Measurements from ENCODE around the gene ELAVL4. TPM values are rescaled to one million over a fixed set of nuclear protein-coding genes. Genes with fewer than 3 reads are reported as not detected.

ELAVL4 gene
- total RNA-seq, 1 experiment from 2014 or later, result not detected

- Mint-ChIP-seq H3K36me3 (ENCODE audit: insufficient read depth, unreplicated experiment) (no peaks in the 10 kb centered on the region), H3K4me3 (ENCODE audit: unreplicated experiment) (no peak overlapping the region), H3K27ac (ENCODE audit: unreplicated experiment) (no peak overlapping the region), H3K4me1 (ENCODE audit: low read depth, unreplicated experiment) (no peaks in the 10 kb centered on the region), H3K9me3 (ENCODE audit: unreplicated experiment) (peaks cover 19% of the 10 kb centered on the region), H3K27me3 (ENCODE audit: insufficient read depth, unreplicated experiment) (no peaks in the 10 kb centered on the region)
- no TSS peak for BruUV-seq (replicated peaks)
- ChIA-PET CTCF (no interaction called here), POLR2A (no interaction called here)
- Histone ChIP-seq H3K4me3 (ENCODE audit: low read depth, low read length) (no peak overlapping the region), H3K9me3 (no peaks in the 10 kb centered on the region), H3K4me1 (peaks cover 10% of the 10 kb centered on the region; the same call in 1 of the 2 replicates), H3K27me3 (replicated peaks; ENCODE audit: control insufficient read depth, insufficient read depth, low read length) (no peaks in the 10 kb centered on the region), H3K36me3 (ENCODE audit: control insufficient read depth, insufficient read depth, low read length) (no peaks in the 10 kb centered on the region)
- no peak for TF ChIP-seq CTCF (IDR thresholded peaks at IDR 0.05; ENCODE audit: insufficient read depth in 1 of 2, low read depth in 1 of 2, low read length in 1 of 2, severe bottlenecking in 1 of 2, unreplicated experiment in 1 of 2)
- intact Hi-C loops (cut with micrococcal nuclease; ENCODE audit: unreplicated experiment), result no loop called here
- peak; percentile 24 to 34 for DNase-seq
Observed at GRCh38 chr1:50228871-50229384, 120.2 kb downstream of the ELAVL4 start.

- H3K9me3 Mint-ChIP-seq (ENCODE audit: unreplicated experiment), result peaks cover 25% of the 10 kb centered on the region
- intact Hi-C loops (cut with micrococcal nuclease; ENCODE audit: unreplicated experiment), result no loop called here
- no peak for DNase-seq
- no peak overlapping the region for H3K4me3 Mint-ChIP-seq (ENCODE audit: unreplicated experiment)
- no peaks in the 10 kb centered on the region for H3K36me3 Mint-ChIP-seq (ENCODE audit: insufficient read depth, unreplicated experiment)
- ChIA-PET CTCF (no interaction called here), POLR2A (no interaction called here)
- Histone ChIP-seq H3K9me3 (no peaks in the 10 kb centered on the region), H3K27me3 (replicated peaks; ENCODE audit: control insufficient read depth, insufficient read depth, low read length) (no peaks in the 10 kb centered on the region), H3K4me3 (ENCODE audit: low read depth, low read length) (no peak overlapping the region), H3K4me1 (peaks cover 10% of the 10 kb centered on the region; the same call in 1 of the 2 replicates), H3K36me3 (ENCODE audit: control insufficient read depth, insufficient read depth, low read length) (no peaks in the 10 kb centered on the region)
- H3K27ac Mint-ChIP-seq (ENCODE audit: unreplicated experiment), result no peak overlapping the region
- BruUV-seq (replicated peaks), result no TSS peak
- no peaks in the 10 kb centered on the region for H3K4me1 Mint-ChIP-seq (ENCODE audit: low read depth, unreplicated experiment)
- H3K27me3 Mint-ChIP-seq (ENCODE audit: insufficient read depth, unreplicated experiment), result no peaks in the 10 kb centered on the region
- TF ChIP-seq CTCF (IDR thresholded peaks at IDR 0.05; ENCODE audit: insufficient read depth in 1 of 2, low read depth in 1 of 2, low read length in 1 of 2, severe bottlenecking in 1 of 2, unreplicated experiment in 1 of 2), result no peak
Observed at GRCh38 chr1:50231209-50231608, 122.5 kb downstream of the ELAVL4 start.

GRCh38 chr1:50232336-50232735, 123.6 kb downstream of the ELAVL4 start:
- ChIA-PET POLR2A (no interaction called here), CTCF (no interaction called here)
- H3K27me3 Mint-ChIP-seq (ENCODE audit: insufficient read depth, unreplicated experiment), result no peaks in the 10 kb centered on the region
- peaks cover 26% of the 10 kb centered on the region for H3K9me3 Mint-ChIP-seq (ENCODE audit: unreplicated experiment)
- Histone ChIP-seq H3K9me3 (no peaks in the 10 kb centered on the region), H3K4me3 (ENCODE audit: low read depth, low read length) (no peak overlapping the region), H3K27me3 (replicated peaks; ENCODE audit: control insufficient read depth, insufficient read depth, low read length) (no peaks in the 10 kb centered on the region), H3K4me1 (peaks cover 10% of the 10 kb centered on the region; the same call in 1 of the 2 replicates), H3K36me3 (ENCODE audit: control insufficient read depth, insufficient read depth, low read length) (no peaks in the 10 kb centered on the region)
- no peak for TF ChIP-seq CTCF (IDR thresholded peaks at IDR 0.05; ENCODE audit: insufficient read depth in 1 of 2, low read depth in 1 of 2, low read length in 1 of 2, severe bottlenecking in 1 of 2, unreplicated experiment in 1 of 2)
- no peaks in the 10 kb centered on the region for H3K36me3 Mint-ChIP-seq (ENCODE audit: insufficient read depth, unreplicated experiment)
- H3K4me1 Mint-ChIP-seq (ENCODE audit: low read depth, unreplicated experiment), result no peaks in the 10 kb centered on the region
- H3K27ac Mint-ChIP-seq (ENCODE audit: unreplicated experiment), result no peak overlapping the region
- no TSS peak for BruUV-seq (replicated peaks)
- no peak overlapping the region for H3K4me3 Mint-ChIP-seq (ENCODE audit: unreplicated experiment)
- intact Hi-C loops (cut with micrococcal nuclease; ENCODE audit: unreplicated experiment), result no loop called here
- no peak for DNase-seq
